Neural progenitor cell (in vitro differentiated cells): ENCODE results near the gene TP53I13.

ENCODE experiments used
- CTCF ChIP-seq: fragments of 200-600 bp; sonication (generic); IDR thresholded peaks from 2 replicates; pipeline ENCODE4 v1.5.1; 2017; ENCODE audit warnings: antibody characterized with exemption, mild to moderate bottlenecking
- EZH2 ChIP-seq: fragments of 200-600 bp; sonication (generic); IDR thresholded peaks from 2 replicates; pipeline ENCODE4 v1.6.1; 2017; ENCODE audit warnings: antibody characterized with exemption, mild to moderate bottlenecking, moderate library complexity
- EZH2phosphoT487 ChIP-seq: fragments of 200-600 bp; sonication (generic); IDR thresholded peaks from 2 replicates; pipeline ENCODE4 v1.6.1; 2017; ENCODE audit warnings: antibody characterized with exemption

- TF ChIP-seq CTCF (no peak), EZH2 (no peak), EZH2phosphoT487 (no peak)
These were observed 18.4 kb downstream of the TP53I13 start for GRCh38 chr17:29586676-29587469.
